Peyer's patch (tissue), 4 donors: ENCODE data around the gene IMPACT. TPM values are rescaled to one million over a fixed set of nuclear protein-coding genes. Genes with fewer than 3 reads are reported as not detected.

Experiments
- DNase-seq, 3 donors: peaks; one replicate each; pipeline ENCODE4 v3.0.0-alpha.2; 2017 to 2019
- H3K27ac ChIP-seq, 4 donors: fragments of 200-600 bp; sonication (generic); one replicate each; pipeline ENCODE4 v1.5.1; 2016 to 2019
- H3K27me3 ChIP-seq, 2 donors: fragments of 200-600 bp; sonication (generic); one replicate each; pipeline ENCODE4 v1.5.1; 2019
- H3K36me3 ChIP-seq, 3 donors: fragments of 200-600 bp; sonication (generic); one replicate each; pipeline ENCODE4 v1.5.1; 2016 to 2019
- H3K4me1 ChIP-seq, 4 donors: fragments of 200-600 bp; sonication (generic); one replicate each; pipeline ENCODE4 v1.5.1; 2016 to 2019
- H3K4me3 ChIP-seq, 4 donors: fragments of 200-600 bp; sonication (generic); 1 replicate in 3 of 4; 2 replicates in 1 of 4; pipeline ENCODE4 v1.5.1; 2016 to 2019; ENCODE audit warnings: mild to moderate bottlenecking in 1 of 4
- H3K9me3 ChIP-seq, 4 donors: fragments of 200-600 bp; sonication (generic); one replicate each; pipeline ENCODE4 v1.5.1; 2016 to 2019; ENCODE audit warnings: mild to moderate bottlenecking in 1 of 4
- CTCF ChIP-seq, 6 experiments: fragments of 450-650 bp in 4 of 6; fragments of 200-600 bp in 2 of 6; sonication (generic) in 1 of 6; IDR thresholded peaks; one replicate each; pipeline ENCODE4 v1.5.1; 2017 to 2019; ENCODE audit warnings: antibody characterized with exemption in 6 of 6, mild to moderate bottlenecking in 3 of 6, moderate library complexity in 1 of 6
- POLR2A ChIP-seq, 2 donors: fragments of 450-650 bp; IDR thresholded peaks; one replicate each; pipeline ENCODE4 v1.5.1; 2017; ENCODE audit warnings: antibody characterized with exemption in 2 of 2, mild to moderate bottlenecking in 2 of 2, moderate library complexity in 2 of 2
- total RNA-seq, 4 donors: library from RNA; depleted of rRNA; stranded (reverse); fragments of >200 nt; gene quantifications; one replicate each; pipeline ENCODE4 v1.1.0, GENCODE V29; 2016

Gene IMPACT
- total RNA-seq, 4 donors from 2014 or later: 10.3 to 18.2 (median 13.8) TPM

GRCh38 chr18:24398540-24398939, 27.9 kb upstream of the IMPACT start:
- Histone ChIP-seq H3K36me3 (no peaks in the 10 kb centered on the region), H3K27me3 (no peaks in the 10 kb centered on the region), H3K4me3 (no peak overlapping the region), H3K4me1 (peaks cover 0 to 9% (median 4%) of the 10 kb centered on the region in 4 donors), H3K27ac (no peak overlapping the region), H3K9me3 (no peaks in the 10 kb centered on the region)
- no peak for DNase-seq
- TF ChIP-seq POLR2A (IDR thresholded peaks at IDR 0.05) (no peak), CTCF (IDR thresholded peaks at IDR 0.05) (no peak)

GRCh38 chr18:24400587-24400986, 25.9 kb upstream of the IMPACT start:
- TF ChIP-seq POLR2A (IDR thresholded peaks at IDR 0.05) (no peak), CTCF (IDR thresholded peaks at IDR 0.05) (no peak)
- Histone ChIP-seq H3K4me1 (peaks cover 0 to 9% (median 4%) of the 10 kb centered on the region in 4 donors), H3K27ac (no peak overlapping the region), H3K27me3 (no peaks in the 10 kb centered on the region), H3K4me3 (no peak overlapping the region), H3K36me3 (no peaks in the 10 kb centered on the region), H3K9me3 (no peaks in the 10 kb centered on the region)
- DNase-seq: no peak

- no peak for DNase-seq
- Histone ChIP-seq H3K9me3 (no peaks in the 10 kb centered on the region), H3K4me1 (peaks cover 0 to 2% (median 0%) of the 10 kb centered on the region in 4 donors), H3K27ac (no peak overlapping the region), H3K36me3 (no peaks in the 10 kb centered on the region), H3K27me3 (no peaks in the 10 kb centered on the region), H3K4me3 (no peak overlapping the region)
- TF ChIP-seq POLR2A (IDR thresholded peaks at IDR 0.05) (no peak), CTCF (IDR thresholded peaks at IDR 0.05) (no peak)
Observed at GRCh38 chr18:24402209-24402785, 24.2 kb upstream of the IMPACT start.

GRCh38 chr18:24403076-24403475, 23.4 kb upstream of the IMPACT start:
- no peak for DNase-seq
- H3K27me3 ChIP-seq: no peaks in the 10 kb centered on the region
- no peak overlapping the region for H3K4me3 ChIP-seq
- H3K36me3 ChIP-seq: no peaks in the 10 kb centered on the region
- H3K9me3 ChIP-seq: no peaks in the 10 kb centered on the region
- no peak for TF ChIP-seq CTCF (IDR thresholded peaks at IDR 0.05)
- no peak for TF ChIP-seq POLR2A (IDR thresholded peaks at IDR 0.05)
- H3K4me1 ChIP-seq: no peaks in the 10 kb centered on the region
- no peak overlapping the region for H3K27ac ChIP-seq

GRCh38 chr18:24404591-24404990, 21.9 kb upstream of the IMPACT start:
- Histone ChIP-seq H3K9me3 (no peaks in the 10 kb centered on the region), H3K27me3 (no peaks in the 10 kb centered on the region), H3K4me3 (no peak overlapping the region), H3K36me3 (no peaks in the 10 kb centered on the region), H3K4me1 (no peaks in the 10 kb centered on the region), H3K27ac (no peak overlapping the region)
- no peak for TF ChIP-seq CTCF (IDR thresholded peaks at IDR 0.05)
- TF ChIP-seq POLR2A (IDR thresholded peaks at IDR 0.05): no peak
- DNase-seq: no peak

GRCh38 chr18:24408496-24408895, 18.0 kb upstream of the IMPACT start:
- TF ChIP-seq CTCF (IDR thresholded peaks at IDR 0.05): no peak
- no peak for TF ChIP-seq POLR2A (IDR thresholded peaks at IDR 0.05)
- H3K27me3 ChIP-seq: no peaks in the 10 kb centered on the region
- H3K36me3 ChIP-seq: no peaks in the 10 kb centered on the region
- H3K27ac ChIP-seq: no peak overlapping the region
- no peak overlapping the region for H3K4me3 ChIP-seq
- H3K4me1 ChIP-seq: no peaks in the 10 kb centered on the region
- DNase-seq: no peak
- H3K9me3 ChIP-seq: no peaks in the 10 kb centered on the region
